ENCODE measurements around the gene NKTR.
"Not testable (repeated sequence)": the region's sequence is repeated elsewhere in the genome, so short reads cannot be mapped to it uniquely, and the experiment has no call there.

Gene NKTR

GRCh38 chr3:42595682-42596081, 4.8 kb upstream of the NKTR start:
- no peak for DNase-seq (ENCODE audit: low read depth in 2 of 2)

- DNase-seq (ENCODE audit: low read depth in 2 of 2), result not testable (repeated sequence)
These were observed 3.4 kb upstream of the NKTR start for GRCh38 chr3:42597098-42597497.

GRCh38 chr3:42600958-42601675, 631 bp downstream of the NKTR start:
- DNase-seq (ENCODE audit: low read depth in 2 of 2), result peak in 1 of 2 donors; percentile 15

GRCh38 chr3:42601896-42602581, 1.6 kb downstream of the NKTR start:
- no peak for DNase-seq (ENCODE audit: low read depth in 2 of 2)

GRCh38 chr3:42602961-42603360, 2.5 kb downstream of the NKTR start:
- DNase-seq (ENCODE audit: low read depth in 2 of 2), result no peak

- no peak for DNase-seq (ENCODE audit: low read depth in 2 of 2)
These were observed 5.2 kb downstream of the NKTR start for GRCh38 chr3:42605546-42606173.

- no peak for DNase-seq (ENCODE audit: low read depth in 2 of 2)
These were observed 8.1 kb downstream of the NKTR start for GRCh38 chr3:42608581-42608980.

- DNase-seq (ENCODE audit: low read depth in 2 of 2), result no peak
These were observed 10.5 kb downstream of the NKTR start for GRCh38 chr3:42610976-42611375.

GRCh38 chr3:42612217-42612616, 11.7 kb downstream of the NKTR start:
- no peak for DNase-seq (ENCODE audit: low read depth in 2 of 2)

- DNase-seq (ENCODE audit: low read depth in 2 of 2), result no peak
These were observed 12.4 kb downstream of the NKTR start for GRCh38 chr3:42612928-42613327.

- DNase-seq (ENCODE audit: low read depth in 2 of 2), result no peak
These were observed 13.0 kb downstream of the NKTR start for GRCh38 chr3:42613462-42613861.

- no peak for DNase-seq (ENCODE audit: low read depth in 2 of 2)
These were observed 31.1 kb downstream of the NKTR start for GRCh38 chr3:42631620-42632019.

- no peak for DNase-seq (ENCODE audit: low read depth in 2 of 2)
These were observed 31.7 kb downstream of the NKTR start for GRCh38 chr3:42632146-42632545.

- no peak for DNase-seq (ENCODE audit: low read depth in 2 of 2)
These were observed 33.1 kb downstream of the NKTR start for GRCh38 chr3:42633544-42633943.

- no peak for DNase-seq (ENCODE audit: low read depth in 2 of 2)
These were observed 34.6 kb downstream of the NKTR start for GRCh38 chr3:42635111-42635510.

- DNase-seq (ENCODE audit: low read depth in 2 of 2), result no peak
These were observed 36.5 kb downstream of the NKTR start for GRCh38 chr3:42637001-42637400.

GRCh38 chr3:42638339-42638842, 37.9 kb downstream of the NKTR start:
- peak in 1 of 2 donors; percentile 24 for DNase-seq (ENCODE audit: low read depth in 2 of 2)

- no peak for DNase-seq (ENCODE audit: low read depth in 2 of 2)
These were observed 38.7 kb downstream of the NKTR start for GRCh38 chr3:42639192-42639591.

- DNase-seq (ENCODE audit: low read depth in 2 of 2), result no peak
These were observed 39.6 kb downstream of the NKTR start for GRCh38 chr3:42640129-42640528.

- no peak for DNase-seq (ENCODE audit: low read depth in 2 of 2)
These were observed 40.4 kb downstream of the NKTR start for GRCh38 chr3:42640771-42641370.

GRCh38 chr3:42647821-42648459, 47.5 kb downstream of the NKTR start:
- no peak for DNase-seq (ENCODE audit: low read depth in 2 of 2)

- DNase-seq (ENCODE audit: low read depth in 2 of 2), result no peak
These were observed 48.5 kb downstream of the NKTR start for GRCh38 chr3:42649006-42649405.

Data from stimulated activated CD4-positive, alpha-beta T cell treated with anti-CD3 and anti-CD28 coated beads, Interleukin-1b, Interleukin-23, amount 100 ng/mL, for 4 hours (primary cell).